Measurements from ENCODE around the gene NME4. TPM values are rescaled to one million over a fixed set of nuclear protein-coding genes. Genes with fewer than 3 reads are reported as not detected.

The NME4 gene
- total and polyA plus RNA-seq, 10 of the 15 experiments (the other 5 are each of a cell fraction or from before 2014, with no cell fraction given), result 11.0 to 235 (median 97.7) TPM

- TF ChIP-seq PKNOX1 (IDR thresholded peaks at IDR 0.05), result no peak
- no peak for TF ChIP-seq MYB (IDR thresholded peaks at IDR 0.05; ENCODE audit: borderline replicate concordance, low read depth, low read length)
Observed at GRCh38 chr16:424623-425081, 27.7 kb downstream of the NME4 start (continued).

- intact Hi-C loops (cut with micrococcal nuclease; ENCODE audit: unreplicated experiment), result no loop called here
- DNase-seq (ENCODE audit: low read depth, low spot score), result peak; percentile 35
- WGBS (ENCODE audit: insufficient coverage, insufficient replicate concordance, low lambda C conversion rate, missing lambda C conversion rate), result 2% methylated on average over 72 of the region's 77 CpGs
- H3K9ac ChIP-seq (ENCODE audit: control insufficient read depth, insufficient read depth, low read length), result peak within 1 kb of the TSS; percentile 43
- H3K36me3 ChIP-seq (ENCODE audit: control insufficient read depth in 2 of 2, insufficient read depth in 2 of 2, low read length in 1 of 2), result no peaks in the 10 kb centered on the region
- BruUV-seq (replicated peaks), result no TSS peak
- ChIA-PET POLR2A (interaction anchor here (0.7 to 1.4 kb wide), 2 partner anchors 17 to 75 kb away, joined by 3 to 4 read pairs; no protein-coding TSS in a partner anchor), SMC1A (ENCODE audit: uncharacterized antibody, unreplicated experiment) (no interaction called here), CTCF (no interaction called here), RAD21 (ENCODE audit: unreplicated experiment) (interaction anchor here (1.0 kb wide), 2 partner anchors 39 to 102 kb away, joined by 3 read pairs; partner anchors contain the start of gene CAPN15)
- ATAC-seq, result peak; percentile 95
- H2AFZ ChIP-seq (ENCODE audit: control insufficient read depth, low read depth, low read length), result peak within 1 kb of the TSS; percentile 96
- FAIRE-seq, result no peak
- H3K79me2 ChIP-seq (ENCODE audit: control insufficient read depth, insufficient read depth, low read length), result peaks cover 11% of the 10 kb centered on the region
- H3K9me3 ChIP-seq (replicated peaks; ENCODE audit: control insufficient read depth, insufficient read depth, low read length), result no peaks in the 10 kb centered on the region
- peak within 1 kb of the TSS; percentile 76 for H3K4me3 ChIP-seq
- no peak within 1 kb of the TSS for H3K27ac ChIP-seq (ENCODE audit: control insufficient read depth, insufficient read depth)
- H4K20me1 ChIP-seq (ENCODE audit: control insufficient read depth, insufficient read depth), result no peaks in the 10 kb centered on the region
- peak within 1 kb of the TSS; percentile 99 for H3K4me2 ChIP-seq (ENCODE audit: control insufficient read depth, insufficient read depth)
- peaks cover 0 to 3% of the 10 kb centered on the region in 2 experiments; a peak in 1 of 4 replicates for H3K27me3 ChIP-seq (replicated peaks in 1 of 2; ENCODE audit: control insufficient read depth in 2 of 2, insufficient read depth in 2 of 2, low read length in 1 of 2)
- peaks cover 15% of the 10 kb centered on the region for H3K4me1 ChIP-seq (ENCODE audit: control insufficient read depth, insufficient read depth, low read length)
- in situ Hi-C loops (cut with MboI), result no loop called here
- TF ChIP-seq IRF4 (IDR thresholded peaks at IDR 0.05; ENCODE audit: low read depth, low read length), result no peak
- 0 out of 2 replicates have a peak, but pooled peaks have one; percentile 26 for TF ChIP-seq JUND (IDR thresholded peaks at IDR 0.05; ENCODE audit: low read depth, low read length)
- no peak for TF ChIP-seq STAT1 (conservative IDR thresholded peaks at IDR 0.05)
- peak; percentile 85 for TF ChIP-seq GATAD2B (conservative IDR thresholded peaks at IDR 0.05; ENCODE audit: low read depth)
- 0 out of 2 replicates have a peak, but pooled peaks have one; percentile 54 for TF ChIP-seq NBN (IDR thresholded peaks at IDR 0.05)
- TF ChIP-seq HCFC1 (IDR thresholded peaks at IDR 0.05; ENCODE audit: low read length), result no peak
- TF ChIP-seq TAF1 (IDR thresholded peaks at IDR 0.05; ENCODE audit: borderline replicate concordance, low read depth, low read length), result peak; percentile 67; the same call in 1 of the 2 replicates
- TF ChIP-seq IRF5 (IDR thresholded peaks at IDR 0.05; ENCODE audit: borderline replicate concordance), result 0 out of 2 replicates have a peak, but pooled peaks have one; percentile 38
- TF ChIP-seq BHLHE40 (IDR thresholded peaks at IDR 0.05; ENCODE audit: borderline replicate concordance in 1 of 2, low read depth in 2 of 2, low read length in 1 of 2), result peak; percentile 9 to 53; a peak in 3 of 4 replicates
- TF ChIP-seq SIX5 (IDR thresholded peaks at IDR 0.05; ENCODE audit: low read depth, low read length, severe bottlenecking), result no peak
- TF ChIP-seq SPI1 (IDR thresholded peaks at IDR 0.05; ENCODE audit: borderline replicate concordance, insufficient read depth, low read depth, low read length), result no peak
- TF ChIP-seq ATF2 (IDR thresholded peaks at IDR 0.05; ENCODE audit: low read length), result no peak
- TF ChIP-seq ZBTB33 (IDR thresholded peaks at IDR 0.05), result no peak
- TF ChIP-seq EED (IDR thresholded peaks at IDR 0.05; ENCODE audit: low read depth), result no peak
- TF ChIP-seq NR2C1 (IDR thresholded peaks at IDR 0.05), result no peak
Observed at GRCh38 chr16:425082-425718, 28.2 kb downstream of the NME4 start, which contains the start of gene RAB11FIP3. Gene RAB11FIP3, plus strand, starts transcription at chr16:425649. Its CDS starts 358 bp downstream, at chr16:426007.
